Body of pancreas (tissue), 4 donors: Measurements from ENCODE around the gene CD248. TPM values are rescaled to one million over a fixed set of nuclear protein-coding genes. Genes with fewer than 3 reads are reported as not detected.

Experiments used
- ATAC-seq: fragments of 150-250 bp; one replicate; pipeline ENCODE4 v1.9.1; 2016
- DNase-seq, 4 donors: peaks; one replicate each; pipeline ENCODE4 v3.0.0-alpha.2; 2019
- H3K27ac ChIP-seq, 4 donors: fragments of 200-600 bp; sonication (generic); 1 replicate in 3 of 4; 2 replicates in 1 of 4; pipeline versions ENCODE4 v1.5.1 to v1.6.1; 2016 to 2019; ENCODE audit warnings: mild to moderate bottlenecking in 1 of 4, mixed read lengths in 1 of 4, moderate library complexity in 1 of 4
- H3K27me3 ChIP-seq, 2 donors: fragments of 200-600 bp; sonication (generic); one replicate each; pipeline ENCODE4 v1.6.0; 2016; ENCODE audit warnings: mild to moderate bottlenecking in 1 of 2
- H3K36me3 ChIP-seq, 2 donors: fragments of 200-600 bp; sonication (generic); replicated peaks in 1 of 2; 2 replicates each; pipeline ENCODE4 v1.5.1; 2016; ENCODE audit warnings: low read depth in 2 of 2; ENCODE audit not compliant: insufficient read depth in 1 of 2
- H3K4me1 ChIP-seq: fragments of 200-600 bp; sonication (generic); one replicate; pipeline ENCODE4 v1.6.0; 2016
- H3K4me3 ChIP-seq, 2 donors: fragments of 200-600 bp; sonication (generic); 1 replicate in 1 of 2; 2 replicates in 1 of 2; pipeline ENCODE4 v1.5.1; 2016 to 2019
- H3K9me3 ChIP-seq, 3 donors: fragments of 200-600 bp; sonication (generic); 1 replicate in 2 of 3; 2 replicates in 1 of 3; pipeline ENCODE4 v1.5.1; 2016
- POLR2A ChIP-seq, 3 donors: fragments of 450-650 bp; IDR thresholded peaks; one replicate each; pipeline ENCODE4 v1.6.1; 2016; ENCODE audit warnings: antibody characterized with exemption in 3 of 3, mild to moderate bottlenecking in 2 of 3
- WGBS, 2 donors: methylation state at CpG; one replicate each; pipeline ENCODE4 v1.1.5; 2017; 5-methylcytosine and 5-hydroxymethylcytosine counted together
- intact Hi-C: fragments of 100-400 bp; cut with DNase I; formaldehyde crosslinking; loops from one replicate; pipeline ENCODE4 v1.15.1; 2023
- total RNA-seq, 2 donors: library from RNA; depleted of rRNA; stranded (reverse); fragments of >200 nt; gene quantifications; one replicate each; pipeline ENCODE4 v1.1.0, GENCODE V29; 2016
- TF ChIP-seq, protein P1 (sequence below), 7 experiments: fragments of 450-650 bp in 4 of 7; fragments of 200-600 bp in 3 of 7; sonication (generic) in 3 of 7; IDR thresholded peaks; one replicate each; pipeline ENCODE4 v1.5.1; 2016 to 2019; ENCODE audit warnings: antibody characterized with exemption in 7 of 7

CD248 gene
- total RNA-seq, 2 donors from 2014 or later, result 10.6 to 86.0 TPM

DNA sequence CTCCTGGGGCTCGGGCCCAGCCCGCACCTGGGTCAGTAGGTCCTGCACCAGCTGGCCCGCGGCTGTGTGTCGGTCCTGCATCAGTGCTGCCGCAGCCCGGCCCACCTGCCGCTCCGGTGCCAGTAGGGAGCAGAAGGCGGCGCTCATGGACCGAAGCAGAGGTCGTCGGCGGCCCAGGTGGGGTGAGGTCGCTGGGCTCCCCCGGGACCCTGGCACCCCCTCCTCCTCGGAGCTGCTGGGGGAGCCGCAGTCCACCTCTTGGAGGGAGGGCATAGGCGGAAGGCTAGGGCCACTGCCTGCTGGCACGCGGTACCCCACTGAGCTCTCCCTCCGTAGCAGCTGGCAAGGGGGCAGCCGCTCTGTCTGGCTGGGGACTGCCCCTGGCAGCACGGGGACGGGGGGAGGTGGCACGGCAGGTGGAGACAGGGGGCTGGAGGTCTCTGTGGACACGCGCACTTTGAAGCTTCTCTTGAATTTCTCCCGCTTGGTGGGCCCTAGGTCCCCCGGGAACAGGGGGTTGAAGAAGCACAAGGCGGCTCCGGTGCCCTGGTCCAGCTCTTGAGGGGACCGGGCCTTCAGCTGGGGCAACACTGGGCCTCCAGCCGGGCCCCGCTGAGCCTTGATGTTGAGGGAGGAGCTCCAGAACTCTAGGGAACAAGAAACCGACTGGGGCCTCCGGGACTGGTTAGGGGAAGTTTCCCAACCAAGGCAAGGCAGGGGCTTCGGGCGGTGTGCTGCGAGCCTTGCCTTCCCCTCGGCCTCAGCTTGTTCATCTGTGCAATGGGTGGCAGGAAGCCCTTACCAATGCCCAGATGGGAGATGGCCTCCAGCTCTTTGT, 18.0 kb upstream of the CD248 start:
- Histone ChIP-seq H3K27ac (no peak overlapping the region), H3K9me3 (no peaks in the 10 kb centered on the region), H3K4me1 (peaks cover 30% of the 10 kb centered on the region), H3K4me3 (no peak overlapping the region), H3K27me3 (no peaks in the 10 kb centered on the region), H3K36me3 (peaks cover 0 to 2% of the 10 kb centered on the region in 2 donors)
- WGBS, 2 donors, result 78 to 94% methylated on average over 9 to 25 of the region's 42 CpGs
- no peak for ATAC-seq
- DNase-seq, result no peak
- TF ChIP-seq, protein P1, sequence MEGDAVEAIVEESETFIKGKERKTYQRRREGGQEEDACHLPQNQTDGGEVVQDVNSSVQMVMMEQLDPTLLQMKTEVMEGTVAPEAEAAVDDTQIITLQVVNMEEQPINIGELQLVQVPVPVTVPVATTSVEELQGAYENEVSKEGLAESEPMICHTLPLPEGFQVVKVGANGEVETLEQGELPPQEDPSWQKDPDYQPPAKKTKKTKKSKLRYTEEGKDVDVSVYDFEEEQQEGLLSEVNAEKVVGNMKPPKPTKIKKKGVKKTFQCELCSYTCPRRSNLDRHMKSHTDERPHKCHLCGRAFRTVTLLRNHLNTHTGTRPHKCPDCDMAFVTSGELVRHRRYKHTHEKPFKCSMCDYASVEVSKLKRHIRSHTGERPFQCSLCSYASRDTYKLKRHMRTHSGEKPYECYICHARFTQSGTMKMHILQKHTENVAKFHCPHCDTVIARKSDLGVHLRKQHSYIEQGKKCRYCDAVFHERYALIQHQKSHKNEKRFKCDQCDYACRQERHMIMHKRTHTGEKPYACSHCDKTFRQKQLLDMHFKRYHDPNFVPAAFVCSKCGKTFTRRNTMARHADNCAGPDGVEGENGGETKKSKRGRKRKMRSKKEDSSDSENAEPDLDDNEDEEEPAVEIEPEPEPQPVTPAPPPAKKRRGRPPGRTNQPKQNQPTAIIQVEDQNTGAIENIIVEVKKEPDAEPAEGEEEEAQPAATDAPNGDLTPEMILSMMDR (IDR thresholded peaks at IDR 0.05), result no peak
- TF ChIP-seq POLR2A (IDR thresholded peaks at IDR 0.05), result no peak
- intact Hi-C loops, result no loop called here

DNA sequence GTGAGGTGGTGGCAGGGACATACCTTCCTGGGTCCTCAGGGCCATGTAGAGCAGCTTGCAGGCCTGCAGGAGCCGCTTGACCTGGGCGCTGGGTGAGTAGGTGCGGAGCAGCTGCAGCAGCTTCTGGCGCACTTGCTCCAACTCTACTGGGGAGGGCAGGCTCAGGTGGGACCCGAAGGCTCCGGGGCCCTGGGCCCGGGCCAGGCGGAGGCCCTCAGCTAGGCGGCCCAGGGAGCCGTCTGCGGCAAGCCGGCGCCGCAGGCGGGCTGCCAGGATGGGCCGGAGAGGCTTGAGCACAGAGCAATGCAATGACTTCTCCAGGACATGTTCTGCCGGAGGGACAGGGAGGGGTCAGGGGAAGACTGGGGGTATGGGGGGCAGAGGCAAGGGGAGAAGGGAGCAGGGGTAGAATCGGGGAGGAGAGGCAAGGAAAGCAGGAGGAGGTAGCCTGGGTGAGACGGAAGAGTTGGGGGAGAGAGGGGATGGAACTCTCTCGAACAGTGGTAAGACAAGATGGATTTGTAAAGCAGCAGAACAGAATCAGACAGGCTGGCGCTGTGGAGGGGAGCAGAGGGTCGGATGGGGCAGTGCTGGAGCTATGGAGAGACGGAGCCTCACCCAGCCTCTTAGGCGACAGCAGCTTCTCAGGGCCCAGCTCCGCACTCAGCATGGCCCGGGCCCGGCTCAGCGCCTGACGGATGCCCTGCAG, 17.2 kb upstream of the CD248 start:
- no peak for ATAC-seq
- intact Hi-C loops, result no loop called here
- TF ChIP-seq, protein P1 (IDR thresholded peaks at IDR 0.05), result no peak
- TF ChIP-seq POLR2A (IDR thresholded peaks at IDR 0.05), result no peak
- Histone ChIP-seq H3K9me3 (no peaks in the 10 kb centered on the region), H3K4me1 (peaks cover 30% of the 10 kb centered on the region), H3K36me3 (peaks cover 0 to 2% of the 10 kb centered on the region in 2 donors), H3K27ac (no peak overlapping the region), H3K27me3 (no peaks in the 10 kb centered on the region), H3K4me3 (no peak overlapping the region)
- DNase-seq, result no peak
- WGBS, 2 donors, result 84 to 96% methylated on average over 9 to 27 of the region's 29 CpGs

DNA sequence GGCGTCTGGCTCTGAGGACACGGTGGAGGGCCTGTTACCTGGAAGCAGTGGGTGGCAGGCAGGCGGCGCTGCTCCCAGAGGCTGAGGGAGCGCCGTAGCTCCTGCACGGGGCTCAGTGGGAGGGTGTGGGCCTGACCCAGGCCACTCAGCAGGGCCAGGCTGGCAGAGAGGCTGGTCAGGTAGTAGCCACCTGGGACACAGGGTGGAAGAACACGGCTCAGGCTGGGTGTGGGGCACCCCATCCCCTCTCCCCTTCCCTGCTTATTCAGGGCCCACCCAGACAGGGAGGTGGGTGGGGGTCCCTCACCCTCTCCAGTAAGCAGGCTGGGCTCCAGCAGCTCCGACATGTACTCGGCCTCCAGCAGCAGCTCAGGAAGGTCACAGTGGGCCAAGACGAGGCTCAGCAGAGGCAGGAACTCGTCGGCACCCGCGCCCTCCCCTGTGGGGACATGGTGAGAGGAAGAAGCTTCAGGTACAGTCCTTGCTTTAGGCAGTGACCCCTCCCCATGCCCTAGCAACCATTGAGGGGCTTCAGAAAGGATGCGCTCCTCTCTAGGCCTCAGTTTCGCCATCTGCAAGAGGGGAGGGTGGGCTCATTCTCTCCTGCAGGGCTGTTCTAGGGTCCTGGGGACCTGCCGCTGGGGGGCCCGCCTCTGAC, 16.5 kb upstream of the CD248 start:
- DNase-seq (no peak), ATAC-seq (no peak)
- Histone ChIP-seq H3K9me3 (no peaks in the 10 kb centered on the region), H3K4me3 (no peak overlapping the region), H3K27me3 (no peaks in the 10 kb centered on the region), H3K4me1 (peaks cover 35% of the 10 kb centered on the region), H3K36me3 (no peaks in the 10 kb centered on the region), H3K27ac (no peak overlapping the region)
- WGBS, 2 donors, result 90 to 97% methylated on average over 9 to 18 of the region's 19 CpGs
- TF ChIP-seq, protein P1 (IDR thresholded peaks at IDR 0.05), result no peak
- TF ChIP-seq POLR2A (IDR thresholded peaks at IDR 0.05), result no peak
- intact Hi-C loops, result no loop called here

DNA sequence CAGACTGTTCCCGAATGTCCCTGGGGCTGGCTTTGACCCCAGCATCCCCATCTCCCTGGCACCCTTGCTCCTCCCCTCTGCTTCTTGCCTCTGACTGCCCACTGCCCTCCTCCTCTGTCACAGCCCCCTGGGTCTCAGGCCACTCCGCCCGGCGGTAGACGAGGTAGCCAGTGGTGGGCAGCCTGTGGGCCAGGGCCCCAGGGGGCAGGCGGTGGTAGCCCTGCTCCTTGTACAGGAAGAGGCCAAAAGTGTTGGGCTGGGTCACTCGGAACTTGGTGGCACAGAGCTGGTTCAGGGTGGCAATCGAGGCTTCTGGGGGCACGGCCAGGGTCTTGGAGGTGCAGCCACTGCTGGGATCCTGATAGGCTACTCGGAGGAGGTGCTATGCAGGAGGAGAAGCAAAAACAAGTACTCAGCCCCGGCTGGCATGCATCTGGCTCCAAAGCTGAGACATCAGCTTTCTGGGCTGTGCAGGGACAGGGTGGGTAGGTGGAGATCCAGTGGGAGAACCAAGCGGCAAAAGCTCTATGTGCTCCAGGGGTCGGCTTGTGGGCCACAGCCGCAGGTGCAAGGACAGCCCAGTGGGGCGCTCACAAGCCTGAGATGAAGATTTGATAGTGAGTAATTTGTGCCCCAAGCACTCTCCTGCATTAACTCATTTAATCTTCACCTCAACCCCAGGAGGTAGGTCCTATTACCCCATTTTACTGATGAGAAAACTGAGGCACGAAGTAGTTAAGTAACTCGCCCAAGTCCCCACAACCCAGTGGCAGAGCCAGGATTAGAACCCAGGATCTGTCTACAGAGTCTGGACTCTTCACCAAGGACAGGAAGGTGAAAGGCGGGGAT, 15.8 kb upstream of the CD248 start:
- Histone ChIP-seq H3K4me3 (no peak overlapping the region), H3K36me3 (no peaks in the 10 kb centered on the region), H3K27ac (no peak overlapping the region), H3K27me3 (no peaks in the 10 kb centered on the region), H3K9me3 (no peaks in the 10 kb centered on the region), H3K4me1 (peaks cover 40% of the 10 kb centered on the region)
- no peak for ATAC-seq
- DNase-seq, result no peak
- no peak for TF ChIP-seq POLR2A (IDR thresholded peaks at IDR 0.05)
- TF ChIP-seq, protein P1 (IDR thresholded peaks at IDR 0.05), result no peak
- WGBS, 2 donors, result 77 to 88% methylated on average over 7 to 18 of the region's 18 CpGs
- intact Hi-C loops, result no loop called here
